Esophagus squamous epithelium (tissue), 4 donors: ENCODE measurements around the gene ARHGAP45.

Experiments
- CTCF ChIP-seq, 6 experiments: fragments of 450-650 bp in 4 of 6; fragments of 200-600 bp in 2 of 6; sonication (generic) in 2 of 6; IDR thresholded peaks; one replicate each; pipeline ENCODE4 v1.5.1; 2016 to 2019; ENCODE audit warnings: antibody characterized with exemption in 6 of 6, mild to moderate bottlenecking in 4 of 6, moderate library complexity in 4 of 6
- POLR2A ChIP-seq, 4 donors: fragments of 450-650 bp; IDR thresholded peaks; one replicate each; pipeline ENCODE4 v1.6.1; 2017; ENCODE audit warnings: antibody characterized with exemption in 4 of 4, mild to moderate bottlenecking in 4 of 4, moderate library complexity in 3 of 4

- TF ChIP-seq CTCF (IDR thresholded peaks at IDR 0.05) (no peak), POLR2A (IDR thresholded peaks at IDR 0.05) (no peak)
These were observed 35.6 kb downstream of the ARHGAP45 start for GRCh38 chr19:1102407-1103131.
